Suprapubic skin (tissue), 4 donors: Measurements from ENCODE around the gene SLC38A3. TPM values are rescaled to one million over a fixed set of nuclear protein-coding genes. Genes with fewer than 3 reads are reported as not detected.

ENCODE experiments used
- DNase-seq, 2 donors: peaks; one replicate each; pipeline ENCODE4 v3.0.0-alpha.2; 2019; ENCODE audit warnings: low spot score in 2 of 2
- H3K27ac ChIP-seq: fragments of 200-600 bp; sonication (generic); one replicate; pipeline ENCODE4 v1.5.1; 2019
- H3K27me3 ChIP-seq: fragments of 200-600 bp; sonication (generic); one replicate; pipeline ENCODE4 v1.5.1; 2019
- H3K36me3 ChIP-seq: fragments of 200-600 bp; sonication (generic); one replicate; pipeline ENCODE4 v1.5.1; 2019
- H3K4me1 ChIP-seq: fragments of 200-600 bp; sonication (generic); one replicate; pipeline ENCODE4 v1.5.1; 2019
- H3K4me3 ChIP-seq: fragments of 200-600 bp; sonication (generic); one replicate; pipeline ENCODE4 v1.5.1; 2019; ENCODE audit warnings: mild to moderate bottlenecking
- H3K9me3 ChIP-seq: fragments of 200-600 bp; sonication (generic); one replicate; pipeline ENCODE4 v1.5.1; 2019
- CTCF ChIP-seq, 2 donors: fragments of 200-600 bp in 1 of 2; fragments of 450-650 bp in 1 of 2; sonication (generic) in 1 of 2; IDR thresholded peaks; one replicate each; pipeline ENCODE4 v1.5.1; 2016 to 2019; ENCODE audit warnings: antibody characterized with exemption in 2 of 2, mild to moderate bottlenecking in 1 of 2, moderate library complexity in 1 of 2
- EP300 ChIP-seq: sonication (generic); formaldehyde crosslinking; IDR thresholded peaks from one replicate; pipeline ENCODE4 v1.6.1; 2017; ENCODE audit warnings: antibody characterized with exemption
- POLR2A ChIP-seq, 2 donors: fragments of 450-650 bp; IDR thresholded peaks; one replicate each; pipeline ENCODE4 v1.6.1; 2017; ENCODE audit warnings: antibody characterized with exemption in 2 of 2, mild to moderate bottlenecking in 2 of 2, moderate library complexity in 2 of 2
- POLR2AphosphoS5 ChIP-seq, 3 donors: sonication (generic); formaldehyde crosslinking; IDR thresholded peaks; one replicate each; pipeline ENCODE4 v1.6.1; 2017; ENCODE audit warnings: antibody characterized with exemption in 3 of 3
- WGBS: methylation state at CpG from one replicate; pipeline ENCODE4 v1.1.5; 2018; 5-methylcytosine and 5-hydroxymethylcytosine counted together
- total RNA-seq, 4 donors: library from RNA; depleted of rRNA; stranded (reverse); fragments of >200 nt; gene quantifications; one replicate each; pipeline ENCODE4 v1.1.0, GENCODE V29; 2016

SLC38A3 gene
- total RNA-seq, 4 donors from 2014 or later = 0.25 to 2.2 (median 1.00) TPM

- no peak overlapping the region for H3K4me3 ChIP-seq
- TF ChIP-seq EP300 = no peak
- no peak for TF ChIP-seq CTCF (IDR thresholded peaks at IDR 0.05)
- TF ChIP-seq POLR2A (IDR thresholded peaks at IDR 0.05) = no peak
- no peak for TF ChIP-seq POLR2AphosphoS5 (IDR thresholded peaks at IDR 0.05)
- H3K36me3 ChIP-seq = no peaks in the 10 kb centered on the region
- H3K4me1 ChIP-seq = peaks cover 14% of the 10 kb centered on the region
- DNase-seq = no peak
- WGBS = 92% methylated on average over 8 of the region's 10 CpGs
- H3K27me3 ChIP-seq = peaks cover 72% of the 10 kb centered on the region
- no peak overlapping the region for H3K27ac ChIP-seq
- no peaks in the 10 kb centered on the region for H3K9me3 ChIP-seq
These were observed 3.3 kb upstream of the SLC38A3 start for GRCh38 chr3:50201573-50202315.

DNA sequence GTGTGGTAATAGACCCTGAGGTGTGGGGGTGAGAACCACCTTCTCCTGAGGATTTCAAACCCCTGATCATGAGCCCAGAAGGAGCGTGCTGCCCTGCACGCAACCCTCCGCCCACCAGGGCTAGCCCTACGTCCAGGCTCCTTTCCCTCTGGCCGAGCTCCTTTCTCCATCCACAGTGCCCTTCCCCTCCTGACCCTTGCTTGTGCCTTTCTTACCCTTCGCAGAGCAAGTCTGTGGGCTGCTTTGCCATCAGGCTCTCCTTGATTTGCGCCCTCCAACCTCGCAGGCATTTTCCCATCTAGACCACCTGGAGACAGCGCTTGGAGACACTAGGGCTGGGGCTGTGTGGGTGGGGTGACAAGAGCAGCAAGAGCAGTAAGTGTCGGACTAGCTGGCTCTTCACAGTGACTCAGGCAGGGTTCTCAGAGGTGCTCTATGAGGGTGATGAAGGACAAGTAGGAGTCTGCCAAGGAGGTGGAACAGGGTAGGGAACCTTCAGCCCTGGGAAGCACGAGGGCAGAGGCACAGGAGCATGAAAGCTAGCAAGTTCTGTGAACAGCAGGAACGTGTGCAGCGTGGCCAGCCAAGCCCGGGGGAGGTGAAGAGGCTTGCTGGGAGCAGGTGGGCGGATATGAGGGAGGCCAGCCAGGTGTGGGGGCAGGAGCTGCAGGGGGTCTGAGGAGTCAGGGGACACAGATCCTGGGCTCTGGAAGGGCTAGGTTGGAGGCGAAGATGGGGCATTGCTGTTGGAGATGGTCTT, 2.5 kb upstream of the SLC38A3 start:
- Histone ChIP-seq H3K9me3 (no peaks in the 10 kb centered on the region), H3K27me3 (peaks cover 72% of the 10 kb centered on the region), H3K4me3 (no peak overlapping the region), H3K36me3 (no peaks in the 10 kb centered on the region), H3K27ac (no peak overlapping the region), H3K4me1 (peaks cover 14% of the 10 kb centered on the region)
- 91% methylated on average over 16 of the region's 16 CpGs for WGBS
- TF ChIP-seq EP300 (no peak), POLR2A (IDR thresholded peaks at IDR 0.05) (no peak), POLR2AphosphoS5 (IDR thresholded peaks at IDR 0.05) (no peak)
- DNase-seq = no peak

DNA sequence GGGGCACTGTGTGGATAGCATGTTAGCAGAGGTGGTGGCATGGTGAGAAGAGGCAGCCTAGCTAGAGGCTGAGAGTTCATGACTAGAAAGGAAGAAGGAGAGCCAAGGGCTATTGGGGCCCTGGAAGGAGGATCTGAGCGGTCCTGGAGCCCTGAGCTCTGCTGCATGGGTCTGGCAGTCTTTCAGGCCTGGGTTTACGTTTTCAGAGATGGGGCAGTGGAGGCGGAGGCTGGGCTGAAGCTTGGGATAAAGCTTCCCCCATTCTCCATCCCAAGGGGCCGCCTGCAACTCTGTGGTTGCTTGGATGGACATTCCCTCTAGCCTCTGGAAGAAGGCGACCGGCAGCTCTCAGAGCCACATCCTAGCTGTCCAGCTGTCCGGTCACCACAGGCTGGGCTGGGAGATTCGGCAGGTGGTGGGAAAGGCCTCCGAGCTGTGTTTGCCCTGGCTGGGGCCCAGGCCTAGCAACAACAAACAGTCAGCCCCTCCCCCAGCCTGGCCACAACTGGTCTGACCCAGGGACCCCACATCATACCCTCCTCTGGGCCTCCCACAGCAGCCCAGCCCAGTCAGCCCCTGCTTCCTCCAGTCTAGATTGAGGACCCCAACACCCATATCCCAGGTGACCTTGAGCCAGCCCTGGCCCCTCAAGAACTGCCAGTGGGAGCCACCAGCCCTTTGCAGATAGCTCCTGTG, 1.8 kb upstream of the SLC38A3 start:
- DNase-seq = no peak
- 85% methylated on average over 5 of the region's 9 CpGs for WGBS
- no peak overlapping the region for H3K4me3 ChIP-seq
- no peak for TF ChIP-seq POLR2A (IDR thresholded peaks at IDR 0.05)
- TF ChIP-seq CTCF (IDR thresholded peaks at IDR 0.05) = no peak
- no peak for TF ChIP-seq EP300
- TF ChIP-seq POLR2AphosphoS5 (IDR thresholded peaks at IDR 0.05) = no peak
- no peak overlapping the region for H3K27ac ChIP-seq
- no peaks in the 10 kb centered on the region for H3K9me3 ChIP-seq
- no peaks in the 10 kb centered on the region for H3K36me3 ChIP-seq
- peaks cover 67% of the 10 kb centered on the region for H3K27me3 ChIP-seq
- H3K4me1 ChIP-seq = peaks cover 14% of the 10 kb centered on the region

DNA sequence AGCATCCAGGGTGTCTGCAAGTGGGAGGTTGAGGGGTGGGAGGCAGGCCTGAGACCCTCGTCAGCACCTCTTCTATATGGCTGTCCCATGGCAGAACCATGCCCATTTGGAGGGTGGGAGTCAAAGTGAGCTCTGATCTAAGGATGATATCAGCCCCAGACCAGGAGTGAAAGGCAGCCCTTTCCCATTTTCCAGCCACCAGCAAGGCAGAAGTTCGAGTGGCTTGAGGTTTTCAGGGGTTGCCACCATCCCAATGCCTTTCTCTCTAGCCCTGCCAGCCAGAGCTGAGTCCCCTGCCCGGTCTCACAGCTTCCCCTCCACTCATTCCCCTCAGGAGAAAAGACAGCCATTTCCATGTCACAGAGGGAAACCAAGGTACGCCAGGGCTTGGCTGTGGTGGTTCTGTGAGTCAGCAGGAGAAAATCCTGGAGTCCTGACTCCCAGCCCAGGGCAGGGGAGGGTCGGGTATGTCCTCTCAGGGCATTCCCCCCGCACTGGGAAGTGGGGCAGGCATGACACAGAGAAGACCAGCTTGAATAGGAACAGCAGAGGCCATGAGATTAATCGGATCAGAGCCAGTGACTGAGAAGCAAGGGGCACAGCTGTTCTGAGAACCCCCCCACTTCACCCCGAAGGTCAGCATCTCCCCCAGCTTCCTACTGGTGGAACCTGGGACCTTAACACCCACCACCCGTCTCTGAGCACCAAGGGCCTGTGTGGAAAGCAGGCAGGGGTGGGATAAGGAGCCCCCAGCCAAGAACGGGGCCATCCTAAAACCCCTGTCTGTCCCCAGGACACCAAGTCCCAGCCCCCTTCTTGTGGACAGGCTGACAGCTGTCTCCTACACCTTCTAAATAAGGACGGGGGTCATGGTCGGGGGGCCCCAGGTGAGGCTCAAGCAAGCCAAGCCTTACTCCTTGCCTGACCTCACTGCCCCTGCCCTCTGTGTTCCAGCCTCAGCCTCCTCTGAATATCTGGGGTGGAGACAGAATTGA, 965 bp upstream of the SLC38A3 start:
- WGBS = 65% methylated on average over 2 of the region's 12 CpGs
- no peak overlapping the region for H3K4me3 ChIP-seq
- DNase-seq = no peak

More for the DNA sequence above, 965 bp upstream of the SLC38A3 start:
- H3K4me1 ChIP-seq = peaks cover 14% of the 10 kb centered on the region
- TF ChIP-seq POLR2A (IDR thresholded peaks at IDR 0.05) = no peak
- no peak for TF ChIP-seq EP300
- no peak for TF ChIP-seq CTCF (IDR thresholded peaks at IDR 0.05)
- TF ChIP-seq POLR2AphosphoS5 (IDR thresholded peaks at IDR 0.05) = no peak
- no peaks in the 10 kb centered on the region for H3K36me3 ChIP-seq
- peaks cover 61% of the 10 kb centered on the region for H3K27me3 ChIP-seq
- H3K9me3 ChIP-seq = no peaks in the 10 kb centered on the region
- H3K27ac ChIP-seq = no peak overlapping the region
